HG03378 (cell line): ENCODE data around the gene ABCG1.

Source experiments
- ATAC-seq: cut with Tn5 transposase; IDR thresholded peaks from one replicate; pipeline ENCODE4 v1.9.1; 2021; ENCODE audit warnings: mild to moderate bottlenecking, moderate library complexity; ENCODE audit not compliant: unreplicated experiment

The ABCG1 gene

GRCh38 chr21:42303443-42303842, 84.5 kb downstream of the ABCG1 start:
- no peak for ATAC-seq

DNA sequence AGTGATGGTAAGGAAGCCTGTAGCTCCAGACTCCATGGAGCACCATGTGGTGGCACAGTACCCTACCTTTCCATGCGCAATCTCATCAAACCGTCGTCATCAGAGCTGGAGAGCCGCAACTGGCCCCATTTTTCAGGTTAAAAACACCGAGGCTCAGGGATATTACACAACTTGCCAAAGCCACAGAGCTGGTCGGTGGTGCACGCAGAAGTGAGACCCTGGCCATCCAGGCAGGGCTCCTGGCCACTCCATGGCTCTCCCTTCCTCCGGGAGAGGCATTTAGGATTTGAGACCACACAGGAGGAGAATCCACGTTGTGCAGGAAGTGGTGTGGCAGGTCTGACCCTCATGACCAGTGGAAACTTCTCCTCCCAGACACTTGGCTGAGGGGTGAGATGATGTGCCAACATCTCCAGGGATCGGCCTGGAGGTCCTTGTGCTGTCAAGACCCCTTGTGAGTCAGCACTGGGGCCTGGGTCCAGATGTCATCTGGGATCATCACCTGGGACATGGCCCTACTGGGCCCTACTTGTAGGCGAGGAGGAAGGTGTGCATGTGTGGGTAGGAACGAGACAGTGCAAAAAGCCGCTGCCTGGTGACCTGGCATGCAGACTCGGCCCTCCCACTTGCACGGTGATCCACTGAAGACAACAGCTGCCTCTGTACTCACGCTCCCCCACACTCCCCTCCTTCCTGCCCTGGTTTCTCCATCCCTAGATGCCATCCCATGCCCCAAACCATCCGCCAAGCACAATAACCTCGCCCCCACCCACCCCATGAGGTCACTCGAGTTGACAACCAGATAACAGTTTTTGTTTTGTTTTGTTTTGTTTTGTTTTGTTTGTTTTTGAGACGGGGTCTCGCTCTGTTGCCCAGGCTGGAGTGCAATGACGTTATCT, 85.9 kb downstream of the ABCG1 start:
- ATAC-seq, result no peak

DNA sequence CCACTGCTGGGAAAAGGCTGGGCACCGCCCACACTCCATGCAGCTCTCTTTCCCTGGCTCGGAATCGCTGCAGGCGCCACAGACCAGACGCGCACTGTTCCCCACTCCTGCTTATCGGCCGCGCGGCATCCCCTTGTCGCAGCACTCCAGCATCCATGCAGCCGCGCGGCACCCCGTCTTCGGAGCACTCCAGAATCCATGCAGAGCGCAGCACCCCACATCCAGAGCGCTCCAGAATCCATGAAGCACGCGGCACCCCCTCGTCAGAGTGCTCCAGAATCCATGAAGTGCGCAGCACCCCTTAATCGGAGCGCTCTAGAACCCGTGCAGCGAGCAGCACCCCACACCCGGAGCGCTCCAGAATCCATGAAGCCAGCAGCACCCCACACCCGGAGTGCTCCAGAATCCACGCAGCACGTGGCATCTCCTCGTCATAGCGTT, 86.8 kb downstream of the ABCG1 start:
- no peak for ATAC-seq

GRCh38 chr21:42306366-42307035, 87.6 kb downstream of the ABCG1 start:
- ATAC-seq, result no peak

- ATAC-seq, result no peak
These were observed 88.2 kb downstream of the ABCG1 start for GRCh38 chr21:42307106-42307505.

GRCh38 chr21:42308161-42308913, 89.4 kb downstream of the ABCG1 start:
- no peak for ATAC-seq

DNA sequence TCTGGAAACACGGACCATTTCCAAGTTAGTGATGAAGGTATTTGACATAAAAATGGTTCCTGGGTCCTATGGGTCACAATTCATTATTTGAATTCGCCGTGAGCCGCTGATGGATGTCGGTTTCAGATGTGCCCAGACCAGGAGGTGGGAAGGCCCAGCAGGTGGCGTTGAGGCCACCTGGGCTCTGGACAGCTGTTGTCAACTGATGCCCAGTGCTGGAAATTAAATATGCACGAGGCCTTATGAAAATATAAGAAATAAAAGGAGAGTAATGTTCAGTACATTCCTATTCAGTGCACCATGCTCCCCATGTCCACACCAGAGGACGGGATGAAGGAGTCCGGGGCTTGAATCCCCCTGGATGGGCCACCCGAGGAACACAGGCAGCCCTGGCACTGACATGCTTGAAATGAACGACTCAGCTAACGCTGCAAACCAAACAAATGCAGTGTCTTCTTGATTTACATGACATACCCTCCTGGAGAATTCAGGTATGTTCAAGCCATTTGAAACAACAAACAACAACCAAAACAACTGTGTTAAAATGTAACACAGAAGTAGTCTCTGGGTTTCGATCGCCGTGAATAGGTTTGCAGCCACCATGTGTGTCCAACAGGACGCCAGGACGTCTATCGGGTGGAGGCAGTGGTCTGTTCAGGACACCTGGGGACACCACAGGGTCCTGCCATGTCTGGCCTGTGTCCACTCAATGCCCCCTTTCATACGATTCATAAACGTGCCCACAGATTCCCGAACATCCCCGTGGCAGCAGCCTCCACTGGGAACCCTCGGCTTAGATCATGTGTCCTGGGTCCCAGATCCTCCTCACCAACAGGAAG, 90.2 kb downstream of the ABCG1 start:
- ATAC-seq, result no peak

DNA sequence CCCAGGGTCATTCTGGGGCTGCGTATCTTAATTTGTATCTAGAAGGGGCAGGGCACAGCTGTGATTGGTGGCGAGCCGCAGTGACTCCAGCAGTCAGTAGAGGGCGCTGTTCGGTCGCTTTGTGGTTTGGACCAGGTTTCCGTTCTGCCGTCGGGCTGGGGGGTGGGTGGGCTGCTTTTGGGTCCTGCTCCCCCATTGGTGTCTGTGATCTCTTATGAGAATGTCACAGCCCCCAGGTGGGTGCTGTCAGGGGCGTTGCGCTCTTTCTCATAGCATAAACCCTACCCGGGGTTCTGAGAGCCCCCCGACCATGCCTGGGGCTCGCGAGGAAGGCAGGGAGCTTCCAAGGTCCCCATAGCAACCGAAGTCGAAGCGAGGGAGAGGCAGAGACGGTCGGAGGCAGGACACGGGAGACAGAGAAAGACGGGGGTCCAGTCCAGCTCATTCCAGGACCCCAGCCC, 90.8 kb downstream of the ABCG1 start:
- no peak for ATAC-seq

DNA sequence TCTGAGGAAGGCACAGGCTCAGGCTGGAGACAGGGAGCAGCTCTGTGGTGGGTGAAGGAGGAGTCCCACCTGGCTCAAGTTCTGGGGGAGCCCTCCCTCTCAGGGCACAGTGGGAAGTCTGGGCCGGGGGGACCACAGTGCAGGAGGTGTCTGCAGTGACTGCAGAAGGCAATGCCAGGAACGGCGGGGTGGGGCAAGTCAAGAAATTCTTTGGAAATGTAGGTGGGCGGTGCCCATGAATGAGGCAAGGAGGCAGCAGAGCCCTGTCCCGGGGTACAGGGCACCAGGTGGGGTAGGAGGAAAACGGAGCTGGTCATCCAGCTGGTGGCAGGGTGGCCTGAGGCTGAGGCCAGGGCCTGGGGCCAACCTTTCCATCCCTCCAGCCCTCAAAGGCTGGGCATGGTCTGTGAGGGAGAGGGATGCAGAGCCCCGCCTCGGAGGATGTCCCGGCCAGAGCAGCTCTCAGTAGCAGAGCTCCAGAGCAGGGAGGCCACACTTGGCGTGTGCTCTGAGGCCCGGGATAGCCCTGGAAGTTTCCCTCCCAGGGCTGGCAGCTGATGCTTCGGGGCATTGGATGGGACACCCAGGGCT, 91.6 kb downstream of the ABCG1 start:
- no peak for ATAC-seq

GRCh38 chr21:42311160-42311559, 92.2 kb downstream of the ABCG1 start:
- ATAC-seq, result no peak

DNA sequence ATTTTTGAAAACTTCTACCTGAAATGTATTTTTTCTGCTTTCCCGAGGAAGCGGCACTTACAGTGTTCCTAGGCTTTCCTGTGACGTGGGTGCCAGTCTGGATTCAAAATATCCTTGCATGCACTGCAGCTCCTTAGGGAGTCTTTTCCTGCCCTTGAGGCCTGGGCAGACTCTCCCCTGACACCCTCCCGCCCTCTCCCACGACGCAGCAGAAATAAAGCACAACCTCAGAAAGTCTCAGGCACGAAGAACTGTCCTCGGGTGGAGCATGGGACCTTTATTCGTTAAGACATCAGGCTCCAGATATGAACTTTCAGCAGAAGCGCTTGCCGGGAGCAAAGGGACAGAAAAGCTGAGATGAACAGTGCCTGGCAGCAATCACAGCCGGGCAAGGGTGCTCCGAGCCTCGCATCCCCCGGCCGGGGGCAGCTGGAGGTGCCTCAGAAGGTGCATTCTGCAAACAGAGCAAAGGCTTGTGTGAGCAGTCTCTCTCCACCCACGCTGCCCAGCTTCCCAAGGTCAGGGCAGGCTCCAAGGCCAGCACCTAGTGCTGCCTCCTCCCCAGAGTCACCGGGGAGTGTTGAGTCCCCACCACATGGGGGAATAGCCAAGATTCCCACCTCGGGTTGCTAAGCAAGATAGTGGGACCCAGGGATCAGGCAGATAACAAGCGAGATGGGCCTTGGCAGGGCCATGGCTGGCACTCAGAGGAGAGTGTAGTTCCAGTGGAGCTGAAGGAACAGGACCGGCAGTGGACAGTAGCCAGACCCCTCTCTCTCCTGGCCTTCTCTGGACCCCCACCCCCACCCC, 93.1 kb downstream of the ABCG1 start:
- ATAC-seq, result no peak

- ATAC-seq, result no peak
These were observed 93.7 kb downstream of the ABCG1 start for GRCh38 chr21:42312626-42313104.

- ATAC-seq, result no peak
These were observed 94.6 kb downstream of the ABCG1 start for GRCh38 chr21:42313501-42313969.

DNA sequence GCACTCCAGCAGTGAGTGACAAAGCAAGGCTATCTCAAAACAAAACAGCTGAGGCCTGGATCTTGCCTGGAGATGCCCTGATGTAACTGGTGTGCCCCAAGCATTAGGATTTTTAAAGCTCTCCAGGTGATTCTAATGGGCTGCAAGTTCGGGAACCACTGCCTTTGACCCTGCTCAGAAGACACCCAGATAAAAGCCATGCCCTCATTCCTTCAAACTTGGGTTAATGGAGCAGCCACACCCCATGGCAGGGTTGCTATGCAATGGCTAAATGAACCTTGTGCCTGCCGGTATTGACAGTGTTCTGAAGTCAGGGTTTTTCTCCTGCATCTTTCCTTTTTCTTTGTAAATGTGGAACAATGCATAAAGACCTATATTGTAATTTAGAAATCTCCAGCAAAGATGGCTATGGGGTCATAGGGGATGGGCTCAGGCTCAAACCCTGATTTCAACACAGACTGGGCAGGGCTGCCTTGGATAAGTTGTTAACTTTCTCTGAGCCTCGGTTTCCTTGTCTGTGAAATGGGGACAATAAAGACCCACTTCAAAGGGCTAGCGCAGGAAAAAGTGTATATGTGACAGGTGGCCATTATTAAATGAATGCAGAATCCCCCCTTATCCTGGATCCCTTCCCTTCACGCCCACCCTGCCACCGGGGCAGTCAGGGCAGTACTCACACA, 95.8 kb downstream of the ABCG1 start:
- no peak for ATAC-seq

GRCh38 chr21:42315296-42315891, 96.5 kb downstream of the ABCG1 start, which contains the start of gene TFF3:
Gene TFF3 (minus strand): TSS chr21:42315409. CDS start chr21:42315374, 35 bp downstream.
- ATAC-seq, result no peak

- ATAC-seq, result no peak
These were observed 98.0 kb downstream of the ABCG1 start for GRCh38 chr21:42316891-42317290.

DNA sequence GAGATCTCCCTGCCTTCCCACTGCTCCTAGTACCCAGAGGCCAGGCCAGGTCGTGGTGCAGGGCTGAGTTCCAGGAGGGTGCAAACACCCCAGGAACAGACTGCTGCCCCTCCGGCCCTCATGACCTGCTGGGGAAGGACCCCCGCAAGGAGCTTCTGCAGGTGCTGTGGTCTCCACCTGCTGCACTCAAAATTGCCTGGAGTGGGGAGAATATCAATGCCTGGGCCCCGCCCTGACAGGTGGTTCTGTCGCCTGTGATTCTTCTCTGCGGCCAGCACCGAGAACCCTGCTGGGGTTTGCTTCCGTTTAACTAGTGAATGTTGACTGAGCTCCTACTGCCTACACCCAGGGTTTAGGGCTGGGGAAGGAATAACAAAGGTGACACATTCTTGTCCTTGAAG, 98.4 kb downstream of the ABCG1 start:
- no peak for ATAC-seq
